Left cardiac atrium (tissue), 2 donors: ENCODE measurements around the gene BBS10. TPM values are rescaled to one million over a fixed set of nuclear protein-coding genes. Genes with fewer than 3 reads are reported as not detected.

Experiments used
- total RNA-seq, 2 donors: library from RNA; stranded (reverse); fragmentation: NEBNext Ultra II Directional; extraction: Animal tissue kit (Norgen Biotek cat#: 25700); gene quantifications; one replicate each; pipeline ENCODE4 v1.2.1, GENCODE V29; 2021
- donor health status: DM: no; HTN: yes; CAD: no; lungs with severe emphysema.
- donor health status: DM: yes; HTN: yes; CAD: no.

Gene BBS10
- total RNA-seq, 2 donors from 2014 or later, result 6.5 to 9.4 TPM

Other genes starting within 250 kb of the BBS10 start
- 10 to 100 TPM; 34.5 to 38.8 TPM for gene OSBPL8, start 211.4 kb upstream of the BBS10 start, total RNA-seq